ENCODE results near the gene MAP2K7. TPM values are rescaled to one million over a fixed set of nuclear protein-coding genes. Genes with fewer than 3 reads are reported as not detected.
A peak's percentile ranks its signal among the peaks of the same experiment; 100 is the strongest.

Gene MAP2K7
- total and polyA plus RNA-seq, 2 donors (not counting 1 experiment from before 2014, with no cell fraction given), result 7.8 to 10.4 TPM

- H4K20me1 ChIP-seq (ENCODE audit: control insufficient read depth, extremely low read depth, insufficient read depth, low read length), result no peaks in the 10 kb centered on the region
- no peak overlapping the region for H2AFZ ChIP-seq (ENCODE audit: low read length)
Observed at GRCh38 chr19:7904074-7905020, 670 bp downstream of the MAP2K7 start.

DNA sequence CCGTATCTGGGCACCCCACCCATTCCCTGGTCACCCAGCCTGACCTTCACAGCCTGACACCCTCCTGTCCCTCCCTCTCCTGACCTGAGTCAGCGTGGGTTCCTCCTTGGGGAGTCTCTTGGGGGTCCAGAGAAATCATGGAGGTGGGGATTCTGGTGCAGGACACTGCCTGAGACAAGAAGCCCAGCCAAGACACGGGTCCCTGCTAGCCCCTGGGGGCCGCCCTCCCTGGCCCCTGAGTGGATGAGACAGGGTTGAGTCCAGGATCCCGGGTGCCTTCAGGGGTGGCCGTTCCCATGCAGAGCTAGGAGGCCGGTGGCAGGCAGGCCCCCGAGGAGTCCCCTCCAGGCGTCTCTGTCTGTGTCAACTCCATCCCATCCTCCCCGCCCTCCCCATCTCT is 1.6 kb downstream of the MAP2K7 start:
- Histone ChIP-seq H2AFZ (ENCODE audit: low read length) (no peak overlapping the region), H3K9me3 (ENCODE audit: control insufficient read depth, insufficient read depth, low read depth, low read length) (no peaks in the 10 kb centered on the region), H3K9ac (ENCODE audit: insufficient read depth, low read length) (peak overlapping the region; percentile 20), H3K36me3 (ENCODE audit: control insufficient read depth, insufficient read depth, low read length) (peaks cover 10% of the 10 kb centered on the region), H3K79me2 (ENCODE audit: control insufficient read depth, insufficient read depth, low read length) (peaks cover 29% of the 10 kb centered on the region), H3K4me3 (replicated peaks in 1 of 4; ENCODE audit: control extremely low read depth in 1 of 4, insufficient read depth in 1 of 4, low read depth in 3 of 4, low read length in 4 of 4) (peak overlapping the region in 3 of 4 experiments; percentile 78 to 88 (median 88)), H3K27ac (ENCODE audit: insufficient read depth, low read length) (no peak overlapping the region), H3K27me3 (ENCODE audit: control insufficient read depth, insufficient read depth, low read length) (no peaks in the 10 kb centered on the region), H4K20me1 (ENCODE audit: control insufficient read depth, extremely low read depth, insufficient read depth, low read length) (no peaks in the 10 kb centered on the region), H3K4me2 (ENCODE audit: extremely low read depth, insufficient read depth, low read length) (peak overlapping the region; percentile 95), H3K4me1 (ENCODE audit: control insufficient read depth, extremely low read depth, insufficient read depth, low read length) (peaks cover 6% of the 10 kb centered on the region)
- TF ChIP-seq, protein P1, sequence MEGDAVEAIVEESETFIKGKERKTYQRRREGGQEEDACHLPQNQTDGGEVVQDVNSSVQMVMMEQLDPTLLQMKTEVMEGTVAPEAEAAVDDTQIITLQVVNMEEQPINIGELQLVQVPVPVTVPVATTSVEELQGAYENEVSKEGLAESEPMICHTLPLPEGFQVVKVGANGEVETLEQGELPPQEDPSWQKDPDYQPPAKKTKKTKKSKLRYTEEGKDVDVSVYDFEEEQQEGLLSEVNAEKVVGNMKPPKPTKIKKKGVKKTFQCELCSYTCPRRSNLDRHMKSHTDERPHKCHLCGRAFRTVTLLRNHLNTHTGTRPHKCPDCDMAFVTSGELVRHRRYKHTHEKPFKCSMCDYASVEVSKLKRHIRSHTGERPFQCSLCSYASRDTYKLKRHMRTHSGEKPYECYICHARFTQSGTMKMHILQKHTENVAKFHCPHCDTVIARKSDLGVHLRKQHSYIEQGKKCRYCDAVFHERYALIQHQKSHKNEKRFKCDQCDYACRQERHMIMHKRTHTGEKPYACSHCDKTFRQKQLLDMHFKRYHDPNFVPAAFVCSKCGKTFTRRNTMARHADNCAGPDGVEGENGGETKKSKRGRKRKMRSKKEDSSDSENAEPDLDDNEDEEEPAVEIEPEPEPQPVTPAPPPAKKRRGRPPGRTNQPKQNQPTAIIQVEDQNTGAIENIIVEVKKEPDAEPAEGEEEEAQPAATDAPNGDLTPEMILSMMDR (conservative IDR thresholded peaks at IDR 0.05 in 1 of 2, IDR thresholded peaks at IDR 0.05 in 1 of 2; ENCODE audit: low read depth in 1 of 2, low read length in 2 of 2), result no peak
- no peak for TF ChIP-seq EZH2 (IDR thresholded peaks at IDR 0.05; ENCODE audit: low read length, missing control alignments)
- no peak for DNase-seq (ENCODE audit: low read depth in 2 of 2)

More at GRCh38 chr19:7904074-7905020, 670 bp downstream of the MAP2K7 start:
- Histone ChIP-seq H3K9ac (ENCODE audit: insufficient read depth, low read length) (peak overlapping the region; percentile 88), H3K4me1 (ENCODE audit: control insufficient read depth, extremely low read depth, insufficient read depth, low read length) (peaks cover 6% of the 10 kb centered on the region), H3K9me3 (ENCODE audit: control insufficient read depth, insufficient read depth, low read depth, low read length) (no peaks in the 10 kb centered on the region), H3K27me3 (ENCODE audit: control insufficient read depth, insufficient read depth, low read length) (no peaks in the 10 kb centered on the region), H3K79me2 (ENCODE audit: control insufficient read depth, insufficient read depth, low read length) (peaks cover 29% of the 10 kb centered on the region), H3K27ac (ENCODE audit: insufficient read depth, low read length) (peak overlapping the region; percentile 86), H3K4me2 (ENCODE audit: extremely low read depth, insufficient read depth, low read length) (peak overlapping the region; percentile 95), H3K4me3 (replicated peaks in 1 of 4; ENCODE audit: control extremely low read depth in 1 of 4, insufficient read depth in 1 of 4, low read depth in 3 of 4, low read length in 4 of 4) (peak overlapping the region; percentile 78 to 88 (median 85)), H3K36me3 (ENCODE audit: control insufficient read depth, insufficient read depth, low read length) (peaks cover 12% of the 10 kb centered on the region)
- no peak for DNase-seq (ENCODE audit: low read depth in 2 of 2)
- TF ChIP-seq, protein P1 (conservative IDR thresholded peaks at IDR 0.05 in 1 of 2, IDR thresholded peaks at IDR 0.05 in 1 of 2; ENCODE audit: low read depth in 1 of 2, low read length in 2 of 2), result no peak
- no peak for TF ChIP-seq EZH2 (IDR thresholded peaks at IDR 0.05; ENCODE audit: low read length, missing control alignments)

GRCh38 chr19:7905859-7906258 is 2.2 kb downstream of the MAP2K7 start:
- DNase-seq (ENCODE audit: low read depth in 2 of 2), result no peak
- Histone ChIP-seq H3K4me3 (replicated peaks in 1 of 4; ENCODE audit: control extremely low read depth in 1 of 4, insufficient read depth in 1 of 4, low read depth in 3 of 4, low read length in 4 of 4) (no peak overlapping the region), H3K4me1 (ENCODE audit: control insufficient read depth, extremely low read depth, insufficient read depth, low read length) (peaks cover 6% of the 10 kb centered on the region), H2AFZ (ENCODE audit: low read length) (no peak overlapping the region), H3K9me3 (ENCODE audit: control insufficient read depth, insufficient read depth, low read depth, low read length) (no peaks in the 10 kb centered on the region), H3K27me3 (ENCODE audit: control insufficient read depth, insufficient read depth, low read length) (no peaks in the 10 kb centered on the region), H3K9ac (ENCODE audit: insufficient read depth, low read length) (no peak overlapping the region), H4K20me1 (ENCODE audit: control insufficient read depth, extremely low read depth, insufficient read depth, low read length) (no peaks in the 10 kb centered on the region), H3K36me3 (ENCODE audit: control insufficient read depth, insufficient read depth, low read length) (peaks cover 16% of the 10 kb centered on the region), H3K79me2 (ENCODE audit: control insufficient read depth, insufficient read depth, low read length) (peaks cover 29% of the 10 kb centered on the region), H3K27ac (ENCODE audit: insufficient read depth, low read length) (no peak overlapping the region), H3K4me2 (ENCODE audit: extremely low read depth, insufficient read depth, low read length) (no peak overlapping the region)
- TF ChIP-seq, protein P1 (conservative IDR thresholded peaks at IDR 0.05 in 1 of 2, IDR thresholded peaks at IDR 0.05 in 1 of 2; ENCODE audit: low read depth in 1 of 2, low read length in 2 of 2), result no peak
- no peak for TF ChIP-seq EZH2 (IDR thresholded peaks at IDR 0.05; ENCODE audit: low read length, missing control alignments)

Measured in fibroblast of lung (primary cell).